Activated CD4-positive, alpha-beta T cell treated with anti-CD3 and anti-CD28 coated beads, Interleukin-2, amount 10 ng/mL, durations not matched to agents 7 days and 5 days (primary cell): ENCODE measurements around the gene EEA1. TPM values are rescaled to one million over a fixed set of nuclear protein-coding genes. Genes with fewer than 3 reads are reported as not detected.
A peak's percentile ranks its signal among the peaks of the same experiment; 100 is the strongest.

Experiments used
- CTCF ChIA-PET: fragments of 350-600 bp; sonication (Branson Sonifier 250); formaldehyde crosslinking; loops from one replicate; lab custom pipeline; 2021; ENCODE audit warnings: antibody characterized with exemption; lab: Charles Lee
- POLR2A ChIA-PET: fragments of 350-600 bp; sonication (Branson Sonifier 250); formaldehyde crosslinking; loops from one replicate; lab custom pipeline; 2021; ENCODE audit warnings: antibody characterized with exemption; lab: Charles Lee
- DNase-seq: peaks from one replicate; pipeline ENCODE4 v3.0.0-alpha.2; 2020
- H3K27ac Mint-ChIP-seq: one replicate; pipeline ENCODE4 v1.8.0; 2021; ENCODE audit warnings: mild to moderate bottlenecking, moderate library complexity, mixed read lengths
- H3K27me3 Mint-ChIP-seq: one replicate; pipeline ENCODE4 v1.8.0; 2021; ENCODE audit warnings: mixed read lengths
- H3K36me3 Mint-ChIP-seq: one replicate; pipeline ENCODE4 v1.8.0; 2021; ENCODE audit warnings: low read depth, mixed read lengths
- H3K4me1 Mint-ChIP-seq: one replicate; pipeline ENCODE4 v1.8.0; 2021; ENCODE audit warnings: mixed read lengths
- H3K4me3 Mint-ChIP-seq: one replicate; pipeline ENCODE4 v1.8.0; 2021; ENCODE audit warnings: mild to moderate bottlenecking, moderate library complexity, mixed read lengths
- H3K9me3 Mint-ChIP-seq: one replicate; pipeline ENCODE4 v1.8.0; 2021; ENCODE audit warnings: mixed read lengths
- total RNA-seq, 2 experiments: library from RNA; stranded (reverse); gene quantifications; one replicate each; pipeline ENCODE4 v1.2.3, GENCODE V29; 2021

The EEA1 gene
- total RNA-seq, 2 experiments from 2014 or later, result 17.8 to 18.0 TPM

DNA sequence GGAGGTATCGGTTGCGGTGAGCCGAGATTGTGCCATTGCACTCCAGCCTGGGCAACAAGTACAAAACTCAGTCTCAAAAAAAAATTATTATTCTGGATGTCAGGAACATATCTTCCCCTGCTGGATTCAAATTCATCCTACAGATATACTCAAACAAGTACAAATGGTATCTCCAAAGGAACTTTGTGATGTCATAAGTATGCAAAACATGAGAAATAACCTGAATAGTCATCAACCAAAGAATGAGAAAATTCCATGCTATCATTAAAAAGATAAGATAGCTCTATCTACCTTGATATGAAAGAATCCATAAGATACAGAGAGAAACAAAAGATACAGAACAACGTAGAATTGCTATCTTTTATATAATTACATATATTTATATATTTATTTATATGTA is 67.7 kb downstream of the EEA1 start:
- Mint-ChIP-seq H3K36me3 (peaks cover 43% of the 10 kb centered on the region), H3K4me1 (peaks cover 8% of the 10 kb centered on the region), H3K27me3 (no peaks in the 10 kb centered on the region), H3K27ac (no peak overlapping the region), H3K9me3 (no peaks in the 10 kb centered on the region), H3K4me3 (no peak overlapping the region)
- ChIA-PET CTCF (interaction anchor here (0.7 to 1.0 kb wide), 2 partner anchors 10 kb away, joined by 3 read pairs; no protein-coding TSS in a partner anchor), POLR2A (no interaction called here)
- DNase-seq, result no peak

DNA sequence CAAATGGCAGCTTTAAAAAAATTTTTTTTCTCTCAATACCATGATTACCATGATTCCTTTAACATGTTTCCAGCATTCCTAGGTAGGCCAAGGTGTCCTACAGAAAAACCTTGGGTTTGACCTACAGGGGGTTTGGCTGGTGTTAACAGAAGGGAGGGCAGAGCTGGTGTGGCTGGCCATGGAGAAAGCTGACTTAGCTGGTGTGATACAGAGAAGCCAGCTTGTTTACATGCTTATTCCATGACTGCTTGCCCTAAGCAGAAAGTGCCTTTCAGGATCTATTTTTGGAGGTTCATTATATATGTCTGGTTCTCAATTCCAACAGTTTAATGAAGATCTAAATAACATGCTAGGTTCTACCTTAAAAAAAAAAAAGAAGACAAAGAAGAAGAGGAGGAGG is 68.6 kb downstream of the EEA1 start:
- POLR2A ChIA-PET, result interaction anchor here (0.8 kb wide), 1 partner anchor 14 kb away, joined by 3 read pairs; no protein-coding TSS in a partner anchor
- Mint-ChIP-seq H3K9me3 (no peaks in the 10 kb centered on the region), H3K27ac (no peak overlapping the region), H3K27me3 (no peaks in the 10 kb centered on the region), H3K36me3 (peaks cover 43% of the 10 kb centered on the region), H3K4me3 (no peak overlapping the region), H3K4me1 (peaks cover 8% of the 10 kb centered on the region)
- DNase-seq, result no peak
- CTCF ChIA-PET, result interaction anchor here (1.2 kb wide), 1 partner anchor 13 kb away, joined by 3 read pairs; no protein-coding TSS in a partner anchor

DNA sequence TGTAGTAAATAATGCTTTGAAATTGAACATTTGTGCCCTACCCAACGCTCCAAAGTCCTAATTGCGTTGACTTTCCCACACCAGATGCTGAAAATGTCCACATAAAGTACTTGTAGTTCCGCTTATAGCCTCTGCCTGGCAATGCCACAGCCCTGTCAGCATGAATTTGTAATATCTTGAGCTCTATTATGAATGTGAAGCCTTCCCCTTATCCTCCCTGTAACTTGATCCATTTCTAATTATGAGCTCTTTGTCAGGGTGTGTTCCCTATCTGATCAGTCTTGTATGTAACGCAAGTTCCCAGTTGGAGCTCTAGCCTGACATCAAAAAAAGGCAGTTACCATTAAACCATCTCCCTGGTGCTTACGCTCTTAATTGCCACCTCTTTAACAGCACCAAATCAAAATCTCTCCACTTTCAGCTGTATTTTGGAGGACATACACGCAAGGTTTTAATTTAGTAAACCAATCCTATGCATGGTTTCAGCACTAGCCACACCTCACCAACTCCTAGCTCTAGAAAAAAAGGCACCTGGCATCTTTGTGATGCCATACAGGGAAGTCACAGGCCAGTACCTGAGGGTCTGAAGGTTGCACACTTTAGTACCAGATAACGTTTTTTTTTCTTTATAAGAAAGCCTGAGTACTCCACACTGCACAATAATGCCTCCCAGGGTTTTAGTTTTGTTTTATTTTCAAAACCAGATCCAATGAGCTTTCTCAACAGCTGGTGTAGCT is 69.3 kb downstream of the EEA1 start:
- DNase-seq, result no peak
- CTCF ChIA-PET, result interaction anchor here (0.6 to 1.2 kb wide), 4 partner anchors 13 to 108 kb away, joined by 3 to 4 read pairs (median 4); no protein-coding TSS in a partner anchor
- H3K36me3 Mint-ChIP-seq, result peaks cover 42% of the 10 kb centered on the region
- POLR2A ChIA-PET, result interaction anchor here (0.8 kb wide), 1 partner anchor 13 kb away, joined by 3 read pairs; no protein-coding TSS in a partner anchor
- H3K27me3 Mint-ChIP-seq, result no peaks in the 10 kb centered on the region
- H3K9me3 Mint-ChIP-seq, result no peaks in the 10 kb centered on the region
- no peak overlapping the region for H3K27ac Mint-ChIP-seq
- no peak overlapping the region for H3K4me3 Mint-ChIP-seq
- peaks cover 8% of the 10 kb centered on the region for H3K4me1 Mint-ChIP-seq

DNA sequence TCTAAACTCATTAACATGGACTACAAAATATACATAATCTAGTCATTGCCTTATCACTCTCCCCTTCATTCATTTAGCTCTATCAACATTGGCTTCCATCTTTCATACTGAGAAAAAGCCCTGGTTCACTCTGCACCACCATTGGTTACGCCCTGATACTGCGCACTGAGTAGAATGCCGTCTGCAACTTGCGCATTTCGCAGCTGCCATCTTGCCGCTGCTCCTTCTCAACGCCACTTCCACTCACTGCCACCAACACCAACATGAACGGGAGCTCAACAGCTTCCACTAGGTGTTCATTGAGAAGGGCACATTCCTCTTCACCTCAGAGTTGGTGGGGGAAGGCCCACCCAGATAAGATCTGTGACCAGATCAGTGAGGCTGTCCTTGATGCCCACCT is 71.3 kb downstream of the EEA1 start:
- Mint-ChIP-seq H3K36me3 (peaks cover 34% of the 10 kb centered on the region), H3K4me3 (no peak overlapping the region), H3K9me3 (no peaks in the 10 kb centered on the region), H3K27ac (no peak overlapping the region), H3K27me3 (no peaks in the 10 kb centered on the region), H3K4me1 (peaks cover 3% of the 10 kb centered on the region)
- CTCF ChIA-PET, result interaction anchor here (0.6 kb wide), 1 partner anchor 1540 kb away, joined by 3 read pairs; no protein-coding TSS in a partner anchor
- POLR2A ChIA-PET, result no interaction called here
- no peak for DNase-seq

DNA sequence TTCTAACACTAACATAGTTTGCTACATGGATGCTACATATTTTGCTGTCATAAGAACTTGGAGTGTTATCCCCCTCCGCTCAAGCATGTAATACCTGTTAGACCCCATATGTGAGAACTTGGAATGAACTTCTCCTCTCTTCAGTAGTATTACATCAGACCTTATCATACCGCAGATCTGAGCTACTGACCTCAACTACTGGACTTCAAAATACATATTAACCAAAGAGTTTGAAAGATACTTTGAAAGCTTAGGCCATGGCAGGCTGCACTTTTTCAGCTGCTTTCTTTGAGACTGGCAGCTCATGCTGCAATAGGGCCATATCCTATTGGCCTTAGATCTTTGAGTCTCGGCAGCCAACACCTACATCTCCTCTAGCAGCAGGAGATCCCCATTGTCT is 74.8 kb downstream of the EEA1 start:
- POLR2A ChIA-PET, result no interaction called here
- CTCF ChIA-PET, result no interaction called here
- Mint-ChIP-seq H3K27me3 (no peaks in the 10 kb centered on the region), H3K36me3 (peaks cover 27% of the 10 kb centered on the region), H3K4me3 (no peak overlapping the region), H3K4me1 (peaks cover 2% of the 10 kb centered on the region), H3K9me3 (no peaks in the 10 kb centered on the region), H3K27ac (no peak overlapping the region)
- no peak for DNase-seq

DNA sequence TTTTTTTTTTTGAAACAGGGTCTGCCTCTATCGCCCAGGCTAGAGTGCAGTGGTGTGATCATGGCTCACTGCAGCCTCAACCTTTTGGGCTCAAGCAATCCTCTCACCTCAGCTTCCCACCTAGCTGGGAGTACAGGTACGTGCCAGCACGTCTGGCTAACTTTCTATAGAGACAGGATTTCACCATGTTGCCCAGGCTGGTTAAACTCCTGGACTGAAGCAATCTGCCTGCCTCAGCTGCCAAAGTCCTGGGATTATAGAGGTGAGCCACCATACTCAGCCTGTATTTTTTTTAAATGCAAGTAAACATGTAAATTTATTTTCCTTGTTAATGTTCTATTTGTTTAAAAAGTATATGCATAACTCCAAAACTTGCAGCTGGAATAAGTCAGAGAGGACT is 80.4 kb downstream of the EEA1 start:
- H3K9me3 Mint-ChIP-seq, result no peaks in the 10 kb centered on the region
- ChIA-PET CTCF (interaction anchor here (0.7 kb wide), 1 partner anchor 793 kb away, joined by 3 read pairs; no protein-coding TSS in a partner anchor), POLR2A (no interaction called here)
- no peak overlapping the region for H3K27ac Mint-ChIP-seq
- H3K36me3 Mint-ChIP-seq, result peaks cover 10% of the 10 kb centered on the region
- H3K4me1 Mint-ChIP-seq, result peaks cover 2% of the 10 kb centered on the region
- no peak for DNase-seq
- H3K27me3 Mint-ChIP-seq, result no peaks in the 10 kb centered on the region
- no peak overlapping the region for H3K4me3 Mint-ChIP-seq

DNA sequence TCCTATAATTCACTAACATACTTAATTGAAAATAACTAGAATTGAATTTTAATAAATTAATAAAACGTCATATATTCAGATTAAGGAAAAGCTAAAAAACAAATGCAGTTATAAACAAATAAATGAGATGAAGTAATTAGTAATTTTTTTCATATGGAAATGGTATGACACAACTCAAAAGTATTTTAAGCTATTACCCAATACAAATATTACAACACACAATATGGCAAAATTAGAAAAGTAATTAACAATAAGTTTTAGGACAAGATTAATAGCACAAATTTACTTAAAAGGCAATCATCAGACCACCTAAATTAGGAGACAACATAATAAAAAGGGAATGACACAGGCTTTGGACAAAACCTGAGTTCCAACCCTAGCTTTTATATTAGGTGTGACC is 81.7 kb downstream of the EEA1 start:
- CTCF ChIA-PET, result interaction anchor here (1.0 kb wide), 1 partner anchor 13 kb away, joined by 3 read pairs; no protein-coding TSS in a partner anchor
- no peak for DNase-seq
- Mint-ChIP-seq H3K4me3 (no peak overlapping the region), H3K4me1 (no peaks in the 10 kb centered on the region), H3K27me3 (no peaks in the 10 kb centered on the region), H3K36me3 (peaks cover 10% of the 10 kb centered on the region), H3K27ac (no peak overlapping the region), H3K9me3 (no peaks in the 10 kb centered on the region)
- POLR2A ChIA-PET, result interaction anchor here (1.0 kb wide), 1 partner anchor 13 kb away, joined by 3 read pairs; no protein-coding TSS in a partner anchor

DNA sequence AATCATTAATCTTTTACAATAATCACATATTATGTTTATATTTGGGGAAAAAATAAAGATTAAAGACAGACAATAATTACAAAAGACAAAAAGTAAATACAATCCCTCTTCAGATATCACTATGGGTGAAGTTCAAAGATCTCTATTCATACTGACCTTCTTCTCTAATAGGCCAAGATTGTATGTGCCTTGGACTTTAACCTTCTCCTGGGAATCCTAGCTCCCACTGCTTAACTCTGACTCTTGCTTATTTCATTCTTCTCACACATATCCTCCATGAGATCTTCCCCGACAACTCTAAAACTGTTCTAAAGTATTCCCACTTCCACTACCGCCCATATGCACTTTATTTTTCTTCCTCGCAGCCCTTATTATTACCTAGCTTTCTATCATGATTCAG is 83.8 kb downstream of the EEA1 start:
- Mint-ChIP-seq H3K27me3 (no peaks in the 10 kb centered on the region), H3K36me3 (peaks cover 16% of the 10 kb centered on the region), H3K4me3 (no peak overlapping the region), H3K4me1 (no peaks in the 10 kb centered on the region), H3K27ac (no peak overlapping the region), H3K9me3 (no peaks in the 10 kb centered on the region)
- CTCF ChIA-PET, result no interaction called here
- POLR2A ChIA-PET, result no interaction called here
- DNase-seq, result no peak

DNA sequence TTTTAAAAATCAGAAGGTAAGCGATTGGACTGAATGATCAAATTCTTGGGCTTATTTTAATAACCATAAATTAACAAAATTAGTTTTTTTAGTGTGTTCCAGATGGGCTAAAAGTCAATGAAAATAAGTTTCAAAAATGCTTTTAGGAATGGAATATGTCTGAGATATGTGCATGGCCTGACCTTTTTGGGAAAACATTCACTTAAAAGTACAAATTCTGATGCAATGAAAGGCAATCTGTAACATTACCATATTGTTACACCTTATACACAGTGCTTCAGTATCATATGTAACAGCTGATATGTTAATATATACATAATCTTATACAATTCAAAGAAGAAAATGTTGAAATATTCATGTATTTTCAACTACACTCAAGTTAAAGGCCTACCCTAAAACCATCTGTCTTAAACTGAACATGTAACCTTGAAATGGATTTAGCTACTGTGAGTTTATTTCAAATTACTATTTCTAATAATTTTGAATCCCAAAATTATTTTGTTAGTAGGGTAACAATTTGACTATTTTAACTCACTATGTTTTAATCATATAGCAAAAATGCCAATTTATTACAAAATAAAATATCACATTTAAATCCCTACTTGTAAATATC is 84.8 kb downstream of the EEA1 start:
- Mint-ChIP-seq H3K9me3 (no peaks in the 10 kb centered on the region), H3K4me3 (no peak overlapping the region), H3K4me1 (no peaks in the 10 kb centered on the region), H3K27ac (no peak overlapping the region), H3K27me3 (no peaks in the 10 kb centered on the region), H3K36me3 (peaks cover 14% of the 10 kb centered on the region)
- DNase-seq, result no peak
- ChIA-PET POLR2A (no interaction called here), CTCF (no interaction called here)

DNA sequence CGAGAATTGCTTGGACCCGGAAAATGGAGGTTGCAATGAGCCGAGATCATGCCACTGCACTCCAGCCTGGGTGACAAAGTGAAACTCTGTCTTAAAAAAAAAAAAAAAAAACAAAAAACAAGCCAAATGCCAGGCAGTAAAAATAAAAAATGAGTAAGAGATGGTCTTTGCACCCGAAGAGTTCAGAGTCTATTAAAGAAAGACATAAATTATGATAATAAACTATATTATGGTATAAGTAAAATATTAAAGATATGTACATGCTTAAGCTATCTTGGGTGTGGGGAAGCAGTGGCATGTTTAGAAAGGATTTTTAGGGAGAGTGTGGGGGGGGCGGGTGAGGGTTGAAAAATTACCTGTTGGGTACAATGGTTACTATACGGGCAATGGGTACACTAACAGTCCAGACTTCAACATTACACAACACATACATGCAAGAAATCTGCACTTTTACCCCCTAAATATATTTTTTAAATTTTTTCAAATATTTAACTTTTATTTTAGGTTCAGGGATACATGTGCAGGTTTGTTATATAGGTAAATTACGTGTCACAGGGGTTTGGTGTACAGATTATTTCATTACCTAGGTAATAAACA is 99.3 kb downstream of the EEA1 start:
- no peaks in the 10 kb centered on the region for H3K9me3 Mint-ChIP-seq
- ChIA-PET POLR2A (no interaction called here), CTCF (no interaction called here)
- no peak for DNase-seq
- no peaks in the 10 kb centered on the region for H3K27me3 Mint-ChIP-seq
- no peak overlapping the region for H3K27ac Mint-ChIP-seq
- no peaks in the 10 kb centered on the region for H3K4me1 Mint-ChIP-seq
- no peak overlapping the region for H3K4me3 Mint-ChIP-seq
- H3K36me3 Mint-ChIP-seq, result peaks cover 8% of the 10 kb centered on the region

DNA sequence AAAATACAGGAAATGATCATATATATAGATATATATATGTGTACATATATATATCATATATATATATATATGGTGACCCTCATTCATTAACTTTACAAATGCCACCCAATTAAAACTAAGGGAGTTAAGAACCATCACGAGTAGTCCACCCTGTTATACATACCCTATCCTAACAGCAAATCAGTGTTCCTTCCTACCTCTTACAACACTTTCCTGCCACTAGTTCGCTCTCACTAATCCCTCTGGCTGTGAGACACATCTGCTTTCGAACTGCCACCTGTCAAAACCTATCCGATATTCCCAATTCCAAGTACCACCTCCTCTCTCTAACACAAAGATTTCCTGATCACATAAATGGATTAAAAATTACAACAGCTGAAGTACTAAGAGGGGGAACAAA is 100.5 kb downstream of the EEA1 start:
- Mint-ChIP-seq H3K36me3 (peaks cover 8% of the 10 kb centered on the region), H3K27ac (no peak overlapping the region), H3K4me3 (no peak overlapping the region), H3K27me3 (no peaks in the 10 kb centered on the region), H3K4me1 (no peaks in the 10 kb centered on the region), H3K9me3 (no peaks in the 10 kb centered on the region)
- no peak for DNase-seq
- ChIA-PET CTCF (no interaction called here), POLR2A (no interaction called here)

DNA sequence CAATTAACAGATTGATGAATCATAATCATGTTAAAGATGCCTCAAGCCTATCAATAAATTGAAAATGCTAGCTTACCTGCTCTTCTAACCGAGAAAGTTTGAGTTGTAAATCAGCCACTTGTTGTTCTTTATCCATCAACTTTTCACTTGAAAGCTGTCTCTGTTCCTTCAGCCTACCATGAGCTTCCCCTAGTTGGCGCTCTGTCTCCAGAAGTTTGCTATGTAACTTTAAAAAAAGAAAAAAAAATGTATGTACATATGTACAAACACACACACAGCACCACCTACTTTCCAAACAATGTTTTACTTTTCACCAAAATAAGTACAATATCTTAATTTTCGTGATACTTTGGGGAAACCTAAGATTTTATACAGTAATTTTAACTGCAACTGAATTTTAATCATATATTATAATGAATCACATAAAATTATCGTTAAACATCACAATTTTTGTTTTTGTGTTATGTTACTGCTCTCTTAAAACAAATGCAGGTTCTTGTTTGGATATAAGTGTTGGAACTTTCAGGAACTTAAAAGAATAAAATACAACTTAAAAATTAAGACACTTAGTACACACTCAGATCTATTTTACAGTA is 101.2 kb downstream of the EEA1 start:
- H3K9me3 Mint-ChIP-seq, result no peaks in the 10 kb centered on the region
- no peaks in the 10 kb centered on the region for H3K4me1 Mint-ChIP-seq
- POLR2A ChIA-PET, result no interaction called here
- CTCF ChIA-PET, result interaction anchor here (1.0 kb wide), 1 partner anchor 11 kb away, joined by 3 read pairs; no protein-coding TSS in a partner anchor
- H3K27ac Mint-ChIP-seq, result no peak overlapping the region
- peak; percentile 52 for DNase-seq
- H3K27me3 Mint-ChIP-seq, result no peaks in the 10 kb centered on the region
- no peak overlapping the region for H3K4me3 Mint-ChIP-seq
- peaks cover 8% of the 10 kb centered on the region for H3K36me3 Mint-ChIP-seq
